NCI-H1436 (cell line): ENCODE results near the gene SBF2.

Source experiments
- DNase-seq: peaks from one replicate; lab custom pipeline; 2025; lab: John Stamatoyannopoulos, UW

The SBF2 gene

GRCh38 chr11:9850224-9850895 lies 443.7 kb downstream of the SBF2 start:
- no peak for DNase-seq

GRCh38 chr11:9849389-9849788 lies 444.6 kb downstream of the SBF2 start:
- DNase-seq, result no peak

- DNase-seq, result no peak
These were observed 446.4 kb downstream of the SBF2 start for GRCh38 chr11:9847636-9848035.

GRCh38 chr11:9842923-9843322 lies 451.1 kb downstream of the SBF2 start:
- DNase-seq, result no peak

GRCh38 chr11:9840460-9841004 lies 453.5 kb downstream of the SBF2 start:
- DNase-seq, result no peak

- DNase-seq, result no peak
These were observed 454.5 kb downstream of the SBF2 start for GRCh38 chr11:9839550-9839949.

GRCh38 chr11:9838961-9839360 lies 455.1 kb downstream of the SBF2 start:
- no peak for DNase-seq

GRCh38 chr11:9838229-9838628 lies 455.8 kb downstream of the SBF2 start:
- no peak for DNase-seq

GRCh38 chr11:9834291-9834690 lies 459.7 kb downstream of the SBF2 start:
- no peak for DNase-seq

- DNase-seq, result peak; percentile 23
These were observed 462.9 kb downstream of the SBF2 start for GRCh38 chr11:9831122-9831521.

- DNase-seq, result no peak
These were observed 466.3 kb downstream of the SBF2 start for GRCh38 chr11:9827708-9828107.

GRCh38 chr11:9826390-9826789 lies 467.6 kb downstream of the SBF2 start:
- DNase-seq, result no peak

- no peak for DNase-seq
These were observed 468.1 kb downstream of the SBF2 start for GRCh38 chr11:9825895-9826294.

GRCh38 chr11:9825315-9825714 lies 468.7 kb downstream of the SBF2 start:
- no peak for DNase-seq

- no peak for DNase-seq
These were observed 470.1 kb downstream of the SBF2 start for GRCh38 chr11:9823887-9824385.

- DNase-seq, result no peak
These were observed 470.6 kb downstream of the SBF2 start for GRCh38 chr11:9823439-9823838.

GRCh38 chr11:9821008-9821752 lies 472.8 kb downstream of the SBF2 start:
- no peak for DNase-seq

- DNase-seq, result no peak
These were observed 473.8 kb downstream of the SBF2 start for GRCh38 chr11:9820260-9820659.

GRCh38 chr11:9817191-9817590 lies 476.8 kb downstream of the SBF2 start:
- DNase-seq, result no peak

GRCh38 chr11:9815486-9816136 lies 478.4 kb downstream of the SBF2 start:
- DNase-seq, result no peak

- DNase-seq, result no peak
These were observed 479.9 kb downstream of the SBF2 start for GRCh38 chr11:9814108-9814507.

GRCh38 chr11:9808943-9809342 lies 485.1 kb downstream of the SBF2 start:
- no peak for DNase-seq
